ENCODE results near the gene ENTPD7. TPM values are rescaled to one million over a fixed set of nuclear protein-coding genes. Genes with fewer than 3 reads are reported as not detected.

ENTPD7 gene
- total and polyA plus RNA-seq, 9 of the 15 experiments (the other 6 are each of a cell fraction or from before 2014, with no cell fraction given) = 1.4 to 13.9 (median 8.5) TPM

DNA sequence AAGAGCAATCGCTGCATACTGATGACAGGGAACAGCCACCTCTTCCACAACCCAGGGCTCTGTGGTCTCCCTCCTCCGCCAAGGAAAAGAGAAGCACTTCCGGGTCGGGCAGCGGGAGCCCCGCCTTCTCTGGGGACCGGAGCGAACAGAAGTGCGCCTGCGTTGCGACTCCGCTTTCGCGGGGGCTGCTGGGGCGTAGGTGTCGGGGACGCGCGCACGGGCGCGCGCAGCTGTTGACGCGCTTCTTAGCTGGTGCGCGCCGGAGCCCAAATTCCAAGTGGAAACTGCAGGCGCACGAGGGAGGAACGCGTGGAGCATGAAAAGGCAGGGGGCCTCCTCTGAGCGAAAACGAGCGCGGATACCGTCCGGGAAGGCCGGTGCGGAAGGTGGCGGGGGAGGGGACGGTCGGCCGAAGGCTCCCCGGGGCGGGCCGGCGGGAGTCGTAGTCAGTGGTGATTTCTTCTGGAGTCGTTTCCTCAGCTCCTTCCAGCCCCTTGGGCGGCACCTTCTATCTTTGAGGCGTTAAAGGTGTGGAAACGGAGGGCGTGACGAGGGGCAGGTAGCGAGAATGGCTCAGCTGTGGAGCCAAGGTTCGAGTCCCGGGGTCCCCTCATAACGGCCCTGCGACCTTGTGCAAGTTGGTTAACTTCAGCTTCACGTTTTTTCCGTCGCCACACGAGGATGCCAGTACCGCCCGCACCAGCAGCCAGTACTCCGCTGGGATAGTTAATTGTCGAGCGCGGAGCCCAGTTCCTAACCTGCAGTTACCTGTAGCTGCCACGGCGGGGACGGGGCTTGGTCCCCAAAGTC is 72.9 kb downstream of the ENTPD7 start, which contains the start of the genes COX15 and CUTC (continued):
- TF ChIP-seq, protein P1, sequence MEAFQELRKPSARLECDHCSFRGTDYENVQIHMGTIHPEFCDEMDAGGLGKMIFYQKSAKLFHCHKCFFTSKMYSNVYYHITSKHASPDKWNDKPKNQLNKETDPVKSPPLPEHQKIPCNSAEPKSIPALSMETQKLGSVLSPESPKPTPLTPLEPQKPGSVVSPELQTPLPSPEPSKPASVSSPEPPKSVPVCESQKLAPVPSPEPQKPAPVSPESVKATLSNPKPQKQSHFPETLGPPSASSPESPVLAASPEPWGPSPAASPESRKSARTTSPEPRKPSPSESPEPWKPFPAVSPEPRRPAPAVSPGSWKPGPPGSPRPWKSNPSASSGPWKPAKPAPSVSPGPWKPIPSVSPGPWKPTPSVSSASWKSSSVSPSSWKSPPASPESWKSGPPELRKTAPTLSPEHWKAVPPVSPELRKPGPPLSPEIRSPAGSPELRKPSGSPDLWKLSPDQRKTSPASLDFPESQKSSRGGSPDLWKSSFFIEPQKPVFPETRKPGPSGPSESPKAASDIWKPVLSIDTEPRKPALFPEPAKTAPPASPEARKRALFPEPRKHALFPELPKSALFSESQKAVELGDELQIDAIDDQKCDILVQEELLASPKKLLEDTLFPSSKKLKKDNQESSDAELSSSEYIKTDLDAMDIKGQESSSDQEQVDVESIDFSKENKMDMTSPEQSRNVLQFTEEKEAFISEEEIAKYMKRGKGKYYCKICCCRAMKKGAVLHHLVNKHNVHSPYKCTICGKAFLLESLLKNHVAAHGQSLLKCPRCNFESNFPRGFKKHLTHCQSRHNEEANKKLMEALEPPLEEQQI (IDR thresholded peaks at IDR 0.05) = no peak
- TF ChIP-seq, protein P2, sequence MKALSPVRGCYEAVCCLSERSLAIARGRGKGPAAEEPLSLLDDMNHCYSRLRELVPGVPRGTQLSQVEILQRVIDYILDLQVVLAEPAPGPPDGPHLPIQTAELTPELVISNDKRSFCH (CRISPR knock-in tag; IDR thresholded peaks at IDR 0.05) = no peak
- TF ChIP-seq, protein P2 (tag; IDR thresholded peaks at IDR 0.05) = no peak
- TF ChIP-seq SMARCE1 (IDR thresholded peaks at IDR 0.05) (no peak), RB1 (IDR thresholded peaks at IDR 0.05; ENCODE audit: low read depth) (no peak), KLF13 (tag; IDR thresholded peaks at IDR 0.05; ENCODE audit: borderline replicate concordance, low read depth) (no peak), HDAC8 (tag; IDR thresholded peaks at IDR 0.05) (0 out of 2 replicates have a peak, but pooled peaks have one; percentile 39), RFX7 (CRISPR knock-in tag; IDR thresholded peaks at IDR 0.05) (no peak), MCM2 (IDR thresholded peaks at IDR 0.05; ENCODE audit: low read depth) (no peak), PCBP2 (IDR thresholded peaks at IDR 0.05; ENCODE audit: low read depth, low read length, poor library complexity, severe bottlenecking) (no peak), RBFOX2 (IDR thresholded peaks at IDR 0.05; ENCODE audit: low read depth, low read length) (peak; percentile 93), ZNF165 (CRISPR knock-in tag; IDR thresholded peaks at IDR 0.05; ENCODE audit: borderline replicate concordance) (no peak), SIN3B (IDR thresholded peaks at IDR 0.05; ENCODE audit: low read depth) (peak; percentile 55; the same call in 1 of the 2 replicates)
- TF ChIP-seq, protein P3, sequence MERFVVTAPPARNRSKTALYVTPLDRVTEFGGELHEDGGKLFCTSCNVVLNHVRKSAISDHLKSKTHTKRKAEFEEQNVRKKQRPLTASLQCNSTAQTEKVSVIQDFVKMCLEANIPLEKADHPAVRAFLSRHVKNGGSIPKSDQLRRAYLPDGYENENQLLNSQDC (CRISPR knock-in tag; IDR thresholded peaks at IDR 0.05) = no peak
- TF ChIP-seq, protein P4, sequence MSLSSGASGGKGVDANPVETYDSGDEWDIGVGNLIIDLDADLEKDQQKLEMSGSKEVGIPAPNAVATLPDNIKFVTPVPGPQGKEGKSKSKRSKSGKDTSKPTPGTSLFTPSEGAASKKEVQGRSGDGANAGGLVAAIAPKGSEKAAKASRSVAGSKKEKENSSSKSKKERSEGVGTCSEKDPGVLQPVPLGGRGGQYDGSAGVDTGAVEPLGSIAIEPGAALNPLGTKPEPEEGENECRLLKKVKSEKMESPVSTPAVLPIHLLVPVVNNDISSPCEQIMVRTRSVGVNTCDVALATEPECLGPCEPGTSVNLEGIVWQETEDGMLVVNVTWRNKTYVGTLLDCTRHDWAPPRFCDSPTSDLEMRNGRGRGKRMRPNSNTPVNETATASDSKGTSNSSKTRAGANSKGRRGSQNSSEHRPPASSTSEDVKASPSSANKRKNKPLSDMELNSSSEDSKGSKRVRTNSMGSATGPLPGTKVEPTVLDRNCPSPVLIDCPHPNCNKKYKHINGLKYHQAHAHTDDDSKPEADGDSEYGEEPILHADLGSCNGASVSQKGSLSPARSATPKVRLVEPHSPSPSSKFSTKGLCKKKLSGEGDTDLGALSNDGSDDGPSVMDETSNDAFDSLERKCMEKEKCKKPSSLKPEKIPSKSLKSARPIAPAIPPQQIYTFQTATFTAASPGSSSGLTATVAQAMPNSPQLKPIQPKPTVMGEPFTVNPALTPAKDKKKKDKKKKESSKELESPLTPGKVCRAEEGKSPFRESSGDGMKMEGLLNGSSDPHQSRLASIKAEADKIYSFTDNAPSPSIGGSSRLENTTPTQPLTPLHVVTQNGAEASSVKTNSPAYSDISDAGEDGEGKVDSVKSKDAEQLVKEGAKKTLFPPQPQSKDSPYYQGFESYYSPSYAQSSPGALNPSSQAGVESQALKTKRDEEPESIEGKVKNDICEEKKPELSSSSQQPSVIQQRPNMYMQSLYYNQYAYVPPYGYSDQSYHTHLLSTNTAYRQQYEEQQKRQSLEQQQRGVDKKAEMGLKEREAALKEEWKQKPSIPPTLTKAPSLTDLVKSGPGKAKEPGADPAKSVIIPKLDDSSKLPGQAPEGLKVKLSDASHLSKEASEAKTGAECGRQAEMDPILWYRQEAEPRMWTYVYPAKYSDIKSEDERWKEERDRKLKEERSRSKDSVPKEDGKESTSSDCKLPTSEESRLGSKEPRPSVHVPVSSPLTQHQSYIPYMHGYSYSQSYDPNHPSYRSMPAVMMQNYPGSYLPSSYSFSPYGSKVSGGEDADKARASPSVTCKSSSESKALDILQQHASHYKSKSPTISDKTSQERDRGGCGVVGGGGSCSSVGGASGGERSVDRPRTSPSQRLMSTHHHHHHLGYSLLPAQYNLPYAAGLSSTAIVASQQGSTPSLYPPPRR (CRISPR knock-in tag; IDR thresholded peaks at IDR 0.05; ENCODE audit: borderline replicate concordance) = no peak
- TF ChIP-seq, protein P5, sequence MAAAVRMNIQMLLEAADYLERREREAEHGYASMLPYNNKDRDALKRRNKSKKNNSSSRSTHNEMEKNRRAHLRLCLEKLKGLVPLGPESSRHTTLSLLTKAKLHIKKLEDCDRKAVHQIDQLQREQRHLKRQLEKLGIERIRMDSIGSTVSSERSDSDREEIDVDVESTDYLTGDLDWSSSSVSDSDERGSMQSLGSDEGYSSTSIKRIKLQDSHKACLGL (CRISPR knock-in tag; IDR thresholded peaks at IDR 0.05; ENCODE audit: borderline replicate concordance, poor library complexity, severe bottlenecking) = no peak
- TF ChIP-seq, protein P6, sequence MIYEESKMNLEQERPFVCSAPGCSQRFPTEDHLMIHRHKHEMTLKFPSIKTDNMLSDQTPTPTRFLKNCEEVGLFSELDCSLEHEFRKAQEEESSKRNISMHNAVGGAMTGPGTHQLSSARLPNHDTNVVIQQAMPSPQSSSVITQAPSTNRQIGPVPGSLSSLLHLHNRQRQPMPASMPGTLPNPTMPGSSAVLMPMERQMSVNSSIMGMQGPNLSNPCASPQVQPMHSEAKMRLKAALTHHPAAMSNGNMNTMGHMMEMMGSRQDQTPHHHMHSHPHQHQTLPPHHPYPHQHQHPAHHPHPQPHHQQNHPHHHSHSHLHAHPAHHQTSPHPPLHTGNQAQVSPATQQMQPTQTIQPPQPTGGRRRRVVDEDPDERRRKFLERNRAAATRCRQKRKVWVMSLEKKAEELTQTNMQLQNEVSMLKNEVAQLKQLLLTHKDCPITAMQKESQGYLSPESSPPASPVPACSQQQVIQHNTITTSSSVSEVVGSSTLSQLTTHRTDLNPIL (CRISPR knock-in tag; IDR thresholded peaks at IDR 0.05) = no peak
